Parathyroid adenoma (tissue), 2 donors: ENCODE measurements around the gene MFF.
"Not testable (repeated sequence)": the region's sequence is repeated elsewhere in the genome, so short reads cannot be mapped to it uniquely, and the experiment has no call there.

Source experiments
- H2AFZ ChIP-seq: fragments of 300-600 bp; sonication (generic); one replicate; pipeline ENCODE4 v1.7.0; 2017; ENCODE audit warnings: antibody characterized with exemption, mild to moderate bottlenecking
- H3K27ac ChIP-seq: fragments of 300-600 bp; sonication (generic); one replicate; pipeline ENCODE4 v1.7.0; 2017
- H3K27me3 ChIP-seq: fragments of 300-600 bp; sonication (generic); one replicate; pipeline ENCODE4 v1.7.0; 2017; ENCODE audit warnings: low read length; ENCODE audit not compliant: control insufficient read depth, insufficient read depth
- H3K36me3 ChIP-seq: fragments of 300-600 bp; sonication (generic); one replicate; pipeline ENCODE4 v1.7.0; 2017; ENCODE audit warnings: low read length; ENCODE audit not compliant: control insufficient read depth, insufficient read depth
- H3K4me1 ChIP-seq: fragments of 300-600 bp; sonication (generic); one replicate; pipeline ENCODE4 v1.7.0; 2017; ENCODE audit warnings: control low read depth
- H3K4me2 ChIP-seq: fragments of 300-600 bp; sonication (generic); one replicate; pipeline ENCODE4 v1.7.0; 2017; ENCODE audit warnings: low read length
- H3K4me3 ChIP-seq: fragments of 300-600 bp; sonication (generic); one replicate; pipeline ENCODE4 v1.7.0; 2017; ENCODE audit warnings: low read depth, low read length
- H3K79me2 ChIP-seq: fragments of 300-600 bp; sonication (generic); one replicate; pipeline ENCODE4 v1.7.0; 2017; ENCODE audit warnings: control low read depth
- H3K9ac ChIP-seq: fragments of 300-600 bp; sonication (generic); one replicate; pipeline ENCODE4 v1.7.0; 2017; ENCODE audit warnings: mild to moderate bottlenecking
- H3K9me3 ChIP-seq: fragments of 300-600 bp; sonication (generic); one replicate; pipeline ENCODE4 v1.7.0; 2017; ENCODE audit warnings: low read length; ENCODE audit not compliant: control insufficient read depth
- CTCF ChIP-seq: fragments of 300-600 bp; sonication (generic); IDR thresholded peaks from one replicate; pipeline ENCODE4 v1.7.0; 2017; ENCODE audit warnings: antibody characterized with exemption, mild to moderate bottlenecking
- donor health status: primary hyperparathyroidism.

MFF gene

GRCh38 chr2:227386630-227387029 is 61.6 kb downstream of the MFF start:
- Histone ChIP-seq H3K27me3 (no peaks in the 10 kb centered on the region), H3K4me3 (no peak overlapping the region), H3K9me3 (no peaks in the 10 kb centered on the region), H3K4me1 (no peaks in the 10 kb centered on the region), H3K79me2 (no peaks in the 10 kb centered on the region), H2AFZ (no peak overlapping the region), H3K36me3 (no peaks in the 10 kb centered on the region), H3K9ac (no peak overlapping the region), H3K27ac (no peak overlapping the region), H3K4me2 (no peak overlapping the region)
- TF ChIP-seq CTCF: no peak

DNA sequence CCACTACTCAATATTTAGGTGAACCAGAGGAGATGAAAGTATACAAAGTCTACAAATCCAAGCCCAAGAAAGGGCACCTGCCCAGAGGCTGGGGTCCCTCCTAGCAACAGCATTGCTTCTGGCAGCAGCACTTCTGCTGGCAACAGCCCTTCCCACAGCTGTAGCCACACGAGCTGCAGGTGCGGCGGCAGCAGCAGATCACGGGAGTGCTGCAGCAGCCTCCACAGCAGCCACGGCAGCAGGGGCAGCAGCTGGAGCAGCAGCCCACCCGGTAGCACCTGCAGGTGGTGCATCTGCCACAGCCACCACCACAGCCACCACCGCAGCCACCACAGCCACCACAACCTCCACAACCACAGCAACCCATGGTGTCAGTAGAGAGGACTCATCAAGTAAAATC is 62.5 kb downstream of the MFF start, which contains the start of gene SCYGR1:
Gene SCYGR1, minus strand, starts transcription at position 367 of the 400 bp plus-strand sequence. Its CDS starts 0 bp downstream, at position 367.
- H3K36me3 ChIP-seq, H3K4me1 ChIP-seq, H3K27ac ChIP-seq, H3K4me2 ChIP-seq, H3K79me2 ChIP-seq, H3K9ac ChIP-seq, H3K9me3 ChIP-seq, H3K4me3 ChIP-seq, H3K27me3 ChIP-seq, H2AFZ ChIP-seq: not testable (repeated sequence)

DNA sequence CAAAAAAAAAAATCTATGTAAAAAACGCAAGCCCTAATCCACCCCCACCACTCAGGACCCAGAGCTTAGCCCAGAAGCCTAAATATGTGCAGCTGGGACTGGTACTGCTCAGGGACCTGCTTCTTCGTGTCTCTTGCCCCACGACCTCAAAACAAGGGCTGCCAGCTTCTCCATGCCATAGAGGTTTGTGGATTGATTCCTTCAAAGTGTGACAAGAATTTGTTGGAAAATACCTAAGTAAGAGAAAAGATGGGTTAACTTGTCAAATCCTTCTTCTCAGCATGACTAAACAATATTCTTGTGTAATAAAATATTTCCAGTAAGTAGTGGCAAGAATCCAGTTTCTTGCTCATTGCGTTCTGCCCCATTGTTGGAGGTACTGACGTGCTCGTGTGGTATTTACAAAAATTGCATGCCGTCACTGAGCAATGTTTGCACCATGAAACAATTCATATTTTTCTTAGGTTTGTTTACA is 63.5 kb downstream of the MFF start:
- TF ChIP-seq CTCF: no peak
- Histone ChIP-seq H3K36me3 (no peaks in the 10 kb centered on the region), H3K9me3 (no peaks in the 10 kb centered on the region), H3K4me3 (no peak overlapping the region), H3K27me3 (no peaks in the 10 kb centered on the region), H3K4me1 (no peaks in the 10 kb centered on the region), H3K4me2 (no peak overlapping the region), H2AFZ (no peak overlapping the region), H3K79me2 (no peaks in the 10 kb centered on the region), H3K27ac (no peak overlapping the region), H3K9ac (no peak overlapping the region)

- H3K36me3 ChIP-seq: no peaks in the 10 kb centered on the region
- no peaks in the 10 kb centered on the region for H3K27me3 ChIP-seq
- H3K4me1 ChIP-seq: no peaks in the 10 kb centered on the region
- no peak overlapping the region for H3K4me2 ChIP-seq
- TF ChIP-seq CTCF: no peak
- no peak overlapping the region for H3K4me3 ChIP-seq
- no peak overlapping the region for H3K27ac ChIP-seq
- no peak overlapping the region for H3K9ac ChIP-seq
- no peak overlapping the region for H2AFZ ChIP-seq
- H3K79me2 ChIP-seq: no peaks in the 10 kb centered on the region
- H3K9me3 ChIP-seq: no peaks in the 10 kb centered on the region
These were observed 64.2 kb downstream of the MFF start for GRCh38 chr2:227389231-227389630.

DNA sequence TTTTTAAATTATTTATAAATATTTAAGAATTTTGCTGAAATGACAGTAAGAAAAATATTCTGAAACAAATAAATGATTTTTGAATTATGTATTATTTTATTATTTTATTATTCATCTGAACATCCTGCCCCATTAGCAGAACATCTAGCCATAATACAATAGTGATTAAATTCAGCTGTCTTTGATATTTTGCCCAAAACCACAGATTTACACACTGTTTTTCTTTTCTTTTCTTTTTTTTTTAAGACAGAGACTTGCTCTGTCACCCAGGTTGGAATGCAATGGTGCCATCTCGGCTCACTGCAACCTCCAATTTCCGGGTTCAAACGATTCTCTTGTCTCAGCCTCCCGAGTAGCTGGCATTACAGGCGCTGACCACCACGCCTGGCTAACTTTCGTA is 64.6 kb downstream of the MFF start:
- H3K4me2 ChIP-seq: no peak overlapping the region
- H3K9ac ChIP-seq: no peak overlapping the region
- no peaks in the 10 kb centered on the region for H3K27me3 ChIP-seq
- H3K27ac ChIP-seq: no peak overlapping the region
- H3K36me3 ChIP-seq: no peaks in the 10 kb centered on the region
- no peaks in the 10 kb centered on the region for H3K9me3 ChIP-seq
- no peaks in the 10 kb centered on the region for H3K79me2 ChIP-seq
- TF ChIP-seq CTCF: no peak
- no peak overlapping the region for H3K4me3 ChIP-seq
- H2AFZ ChIP-seq: no peak overlapping the region
- H3K4me1 ChIP-seq: no peaks in the 10 kb centered on the region
